ENCODE results near the gene BMP5.
A peak's percentile ranks its signal among the peaks of the same experiment; 100 is the strongest.

BMP5 gene

DNA sequence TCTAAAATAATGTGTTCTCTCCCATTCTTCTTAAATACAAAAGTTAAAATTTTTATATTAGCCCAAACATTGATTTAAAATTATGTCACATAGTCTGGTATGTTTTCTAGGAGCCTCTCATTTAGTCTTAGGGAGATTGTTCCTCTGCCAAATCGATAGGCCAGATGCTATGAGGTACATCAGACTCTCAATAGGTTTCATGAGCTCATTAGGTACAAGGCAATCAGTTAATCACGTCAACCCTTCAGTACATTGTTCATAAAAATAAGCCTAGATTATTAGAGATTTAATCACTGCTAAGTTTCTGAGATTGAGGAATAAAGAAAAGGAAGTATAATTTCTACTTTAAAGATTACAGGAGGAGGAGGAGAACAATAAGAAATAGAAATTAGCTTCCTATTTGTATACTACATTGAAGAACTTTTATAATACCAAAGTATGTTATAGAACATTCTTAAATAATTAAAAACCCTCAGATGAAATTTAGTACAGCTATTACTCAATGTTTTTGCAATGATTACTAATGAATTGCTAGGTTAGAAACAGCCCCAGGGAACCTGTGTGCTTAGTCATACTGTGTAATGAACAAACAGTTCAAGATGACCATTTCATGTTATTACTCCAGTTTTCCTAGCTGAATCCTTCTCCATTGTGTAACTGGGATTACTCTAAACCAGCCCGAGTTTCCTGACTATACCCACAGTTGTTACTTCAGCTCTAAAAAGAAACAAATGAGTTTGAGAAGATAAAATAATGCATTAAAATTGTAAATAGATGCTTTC, 117.0 kb downstream of the BMP5 start:
- Mint-ChIP-seq H3K27me3 (ENCODE audit: low read depth) (no peaks in the 10 kb centered on the region), H3K36me3 (ENCODE audit: low read depth) (peaks cover 39% of the 10 kb centered on the region), H3K27ac (peak overlapping the region in 1 of 3 experiments; percentile 92), H3K4me3 (no peak overlapping the region), H3K4me1 (peaks cover 20% of the 10 kb centered on the region), H3K9me3 (no peaks in the 10 kb centered on the region)
- TF ChIP-seq, protein P1, sequence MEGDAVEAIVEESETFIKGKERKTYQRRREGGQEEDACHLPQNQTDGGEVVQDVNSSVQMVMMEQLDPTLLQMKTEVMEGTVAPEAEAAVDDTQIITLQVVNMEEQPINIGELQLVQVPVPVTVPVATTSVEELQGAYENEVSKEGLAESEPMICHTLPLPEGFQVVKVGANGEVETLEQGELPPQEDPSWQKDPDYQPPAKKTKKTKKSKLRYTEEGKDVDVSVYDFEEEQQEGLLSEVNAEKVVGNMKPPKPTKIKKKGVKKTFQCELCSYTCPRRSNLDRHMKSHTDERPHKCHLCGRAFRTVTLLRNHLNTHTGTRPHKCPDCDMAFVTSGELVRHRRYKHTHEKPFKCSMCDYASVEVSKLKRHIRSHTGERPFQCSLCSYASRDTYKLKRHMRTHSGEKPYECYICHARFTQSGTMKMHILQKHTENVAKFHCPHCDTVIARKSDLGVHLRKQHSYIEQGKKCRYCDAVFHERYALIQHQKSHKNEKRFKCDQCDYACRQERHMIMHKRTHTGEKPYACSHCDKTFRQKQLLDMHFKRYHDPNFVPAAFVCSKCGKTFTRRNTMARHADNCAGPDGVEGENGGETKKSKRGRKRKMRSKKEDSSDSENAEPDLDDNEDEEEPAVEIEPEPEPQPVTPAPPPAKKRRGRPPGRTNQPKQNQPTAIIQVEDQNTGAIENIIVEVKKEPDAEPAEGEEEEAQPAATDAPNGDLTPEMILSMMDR (IDR thresholded peaks at IDR 0.05; ENCODE audit: unreplicated experiment in 3 of 3) = no peak

DNA sequence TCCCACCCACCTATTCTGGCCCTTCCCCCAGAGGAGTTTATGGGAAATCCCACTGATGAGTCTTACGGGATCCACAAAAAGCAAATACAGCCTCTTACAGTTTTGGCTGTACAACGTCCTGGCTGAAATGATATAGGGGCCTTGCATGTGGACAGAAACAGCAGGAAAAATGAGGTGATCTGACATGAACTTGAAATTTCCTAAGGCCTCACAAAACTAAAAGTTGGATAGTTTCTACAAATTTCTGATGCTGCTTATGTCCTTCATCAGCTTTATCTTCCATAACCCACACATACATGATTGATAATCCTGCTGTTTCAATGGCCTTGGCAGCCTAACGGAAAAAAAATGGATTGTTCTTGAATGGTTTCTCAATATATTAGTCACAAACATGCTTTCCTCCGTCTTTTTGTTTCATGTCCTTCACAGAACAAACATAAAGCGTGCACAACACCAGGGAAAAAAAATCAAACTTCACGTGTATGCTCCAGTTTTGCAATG, 118.8 kb downstream of the BMP5 start:
- Mint-ChIP-seq H3K27me3 (ENCODE audit: low read depth) (no peaks in the 10 kb centered on the region), H3K4me1 (peaks cover 17% of the 10 kb centered on the region), H3K36me3 (ENCODE audit: low read depth) (peaks cover 42% of the 10 kb centered on the region), H3K27ac (peak overlapping the region in 2 of 3 experiments; percentile 90 to 92), H3K9me3 (no peaks in the 10 kb centered on the region), H3K4me3 (peak overlapping the region in 1 of 3 experiments; percentile 10)
- TF ChIP-seq, protein P1 (IDR thresholded peaks at IDR 0.05; ENCODE audit: unreplicated experiment in 3 of 3) = no peak

DNA sequence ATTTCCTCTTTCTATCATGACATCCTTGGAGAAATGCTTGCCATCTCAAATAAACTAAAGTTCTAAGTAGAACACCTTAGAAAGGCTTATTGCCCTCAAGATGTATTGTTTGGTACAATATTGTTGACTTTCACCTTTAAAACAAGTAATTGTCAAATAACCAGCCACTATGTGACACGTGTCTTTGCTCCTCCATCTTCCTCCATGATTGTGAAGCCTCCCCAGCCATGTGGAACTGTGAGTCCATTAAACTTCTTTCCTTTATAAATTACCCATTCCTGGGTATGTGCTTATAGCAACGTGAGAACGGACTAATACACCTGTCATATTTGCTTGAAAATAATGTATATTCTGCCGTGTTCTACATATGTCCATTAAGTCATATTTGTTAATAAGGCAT, 126.5 kb downstream of the BMP5 start:
- Mint-ChIP-seq H3K27ac (no peak overlapping the region), H3K36me3 (ENCODE audit: low read depth) (peaks cover 5% of the 10 kb centered on the region), H3K27me3 (ENCODE audit: low read depth) (no peaks in the 10 kb centered on the region), H3K4me3 (no peak overlapping the region), H3K9me3 (peaks cover 2% of the 10 kb centered on the region), H3K4me1 (no peaks in the 10 kb centered on the region)
- TF ChIP-seq, protein P1 (IDR thresholded peaks at IDR 0.05; ENCODE audit: unreplicated experiment in 3 of 3) = no peak

DNA sequence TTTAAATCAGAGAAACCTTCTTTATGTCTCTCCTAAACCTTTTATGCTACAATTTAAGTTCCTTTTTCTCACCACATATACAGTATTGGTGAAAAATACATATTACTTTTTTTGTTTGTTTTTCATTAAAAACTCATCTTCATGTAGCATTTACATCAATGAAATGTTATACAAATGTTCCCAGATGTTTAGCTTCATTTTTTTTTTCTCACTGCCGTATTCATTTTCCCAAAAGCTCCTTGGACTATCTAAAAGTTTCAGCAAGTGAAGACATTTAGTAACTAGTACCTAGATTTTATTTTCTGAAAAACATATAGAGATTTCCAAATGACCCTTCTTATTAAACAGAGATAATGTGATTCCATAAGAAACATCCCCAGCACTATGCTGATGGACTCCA, 128.9 kb downstream of the BMP5 start:
- Mint-ChIP-seq H3K27ac (no peak overlapping the region), H3K4me3 (no peak overlapping the region)

DNA sequence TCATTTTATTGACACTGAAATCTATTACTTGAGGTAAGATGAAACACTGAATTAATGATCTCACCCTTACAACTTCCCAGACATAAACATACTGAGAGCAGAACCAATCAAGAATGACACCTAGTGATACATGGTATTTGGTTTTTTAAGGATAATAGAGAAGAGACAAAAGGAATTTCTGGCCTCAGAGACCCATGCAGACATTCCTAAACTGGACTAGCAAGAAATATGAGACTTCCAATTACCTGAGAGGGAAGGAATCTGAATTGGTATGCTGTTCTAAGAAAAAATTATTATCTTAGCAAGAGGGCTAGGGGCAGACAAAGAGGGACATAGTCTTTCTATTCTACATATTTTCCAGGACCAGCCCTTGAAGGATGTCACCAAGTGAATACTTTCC, 141.1 kb downstream of the BMP5 start:
- H3K9me3 Mint-ChIP-seq = peaks cover 27% of the 10 kb centered on the region
- no peak overlapping the region for H3K27ac Mint-ChIP-seq
- H3K36me3 Mint-ChIP-seq (ENCODE audit: low read depth) = no peaks in the 10 kb centered on the region
- H3K4me1 Mint-ChIP-seq = no peaks in the 10 kb centered on the region
- H3K27me3 Mint-ChIP-seq (ENCODE audit: low read depth) = no peaks in the 10 kb centered on the region
- TF ChIP-seq, protein P1 (IDR thresholded peaks at IDR 0.05; ENCODE audit: unreplicated experiment in 3 of 3) = no peak
- H3K4me3 Mint-ChIP-seq = no peak overlapping the region

More for the DNA sequence above, 128.9 kb downstream of the BMP5 start:
- H3K4me1 Mint-ChIP-seq = no peaks in the 10 kb centered on the region
- TF ChIP-seq, protein P1 (IDR thresholded peaks at IDR 0.05; ENCODE audit: unreplicated experiment in 3 of 3) = no peak
- no peaks in the 10 kb centered on the region for H3K27me3 Mint-ChIP-seq (ENCODE audit: low read depth)
- peaks cover 9% of the 10 kb centered on the region for H3K9me3 Mint-ChIP-seq
- H3K36me3 Mint-ChIP-seq (ENCODE audit: low read depth) = no peaks in the 10 kb centered on the region

DNA sequence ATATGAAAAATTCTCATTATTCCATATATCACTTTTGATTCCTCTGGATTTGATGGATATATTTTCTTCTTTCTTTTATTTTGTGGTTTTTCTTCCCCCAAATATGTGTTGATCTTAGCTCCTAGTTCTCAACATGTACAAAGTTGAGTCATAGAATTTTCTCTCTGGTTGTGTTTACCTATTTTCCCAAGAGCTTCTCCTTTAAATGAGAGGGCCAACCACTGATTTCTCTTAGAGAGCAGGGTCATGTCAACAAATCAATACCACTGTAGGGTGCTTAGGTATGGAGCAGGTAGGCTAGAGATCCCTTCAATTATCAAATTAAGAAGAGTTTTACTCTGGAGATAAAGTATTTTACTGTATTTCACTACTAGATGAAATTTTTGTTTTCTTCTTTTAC, 145.7 kb downstream of the BMP5 start:
- no peak overlapping the region for H3K27ac Mint-ChIP-seq
- no peak overlapping the region for H3K4me3 Mint-ChIP-seq
- no peaks in the 10 kb centered on the region for H3K27me3 Mint-ChIP-seq (ENCODE audit: low read depth)
- TF ChIP-seq, protein P1 (IDR thresholded peaks at IDR 0.05; ENCODE audit: unreplicated experiment in 3 of 3) = no peak
- H3K4me1 Mint-ChIP-seq = peaks cover 5% of the 10 kb centered on the region
- H3K9me3 Mint-ChIP-seq = peaks cover 2% of the 10 kb centered on the region
- H3K36me3 Mint-ChIP-seq (ENCODE audit: low read depth) = no peaks in the 10 kb centered on the region
